Epithelial cell of proximal tubule (primary cell): Measurements from ENCODE around the gene BMS1. TPM values are rescaled to one million over a fixed set of nuclear protein-coding genes. Genes with fewer than 3 reads are reported as not detected.
"Not testable (repeated sequence)": the region's sequence is repeated elsewhere in the genome, so short reads cannot be mapped to it uniquely, and the experiment has no call there.

Source experiments
- DNase-seq: peaks from one replicate; pipeline ENCODE4 v3.0.0-alpha.2; 2011; ENCODE audit warnings: low read depth
- H3K4me3 ChIP-seq: 2 replicates; pipeline ENCODE4 v1.5.1; 2011; ENCODE audit warnings: low read depth, mild to moderate bottlenecking, low read length
- total RNA-seq: library from RNA; depleted of rRNA; stranded (reverse); fragments of >200 nt; gene quantifications from 2 replicates; pipeline ENCODE4 v1.2.3, GENCODE V29; 2015
- TF ChIP-seq, protein P1 (sequence below): conservative IDR thresholded peaks from 2 replicates; pipeline ENCODE4 v1.5.1; 2012; ENCODE audit warnings: low read depth, mild to moderate bottlenecking, low read length

BMS1 gene
- total RNA-seq, 1 donor from 2014 or later = 17.4 TPM

DNA sequence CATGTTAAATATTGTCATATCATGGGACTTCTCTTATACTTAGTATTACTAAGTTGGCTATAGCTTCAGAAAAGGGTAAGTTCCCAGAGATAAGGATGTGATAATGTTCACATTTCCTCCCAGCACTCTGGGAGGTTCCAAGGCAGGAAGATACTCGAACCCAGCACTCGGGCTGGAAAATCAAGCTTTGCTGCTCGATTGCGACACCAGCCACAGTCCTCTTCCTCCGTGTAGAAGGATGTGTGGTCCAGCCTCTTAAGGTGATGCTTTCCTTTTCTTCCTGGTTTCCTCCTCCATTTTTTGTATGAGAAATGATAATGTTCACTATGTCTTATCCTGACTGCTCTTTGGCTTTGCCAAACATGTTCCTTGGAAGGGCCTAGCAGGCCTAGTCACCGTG is 3.2 kb downstream of the BMS1 start:
- TF ChIP-seq, protein P1, sequence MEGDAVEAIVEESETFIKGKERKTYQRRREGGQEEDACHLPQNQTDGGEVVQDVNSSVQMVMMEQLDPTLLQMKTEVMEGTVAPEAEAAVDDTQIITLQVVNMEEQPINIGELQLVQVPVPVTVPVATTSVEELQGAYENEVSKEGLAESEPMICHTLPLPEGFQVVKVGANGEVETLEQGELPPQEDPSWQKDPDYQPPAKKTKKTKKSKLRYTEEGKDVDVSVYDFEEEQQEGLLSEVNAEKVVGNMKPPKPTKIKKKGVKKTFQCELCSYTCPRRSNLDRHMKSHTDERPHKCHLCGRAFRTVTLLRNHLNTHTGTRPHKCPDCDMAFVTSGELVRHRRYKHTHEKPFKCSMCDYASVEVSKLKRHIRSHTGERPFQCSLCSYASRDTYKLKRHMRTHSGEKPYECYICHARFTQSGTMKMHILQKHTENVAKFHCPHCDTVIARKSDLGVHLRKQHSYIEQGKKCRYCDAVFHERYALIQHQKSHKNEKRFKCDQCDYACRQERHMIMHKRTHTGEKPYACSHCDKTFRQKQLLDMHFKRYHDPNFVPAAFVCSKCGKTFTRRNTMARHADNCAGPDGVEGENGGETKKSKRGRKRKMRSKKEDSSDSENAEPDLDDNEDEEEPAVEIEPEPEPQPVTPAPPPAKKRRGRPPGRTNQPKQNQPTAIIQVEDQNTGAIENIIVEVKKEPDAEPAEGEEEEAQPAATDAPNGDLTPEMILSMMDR = no peak
- no peak for DNase-seq

DNA sequence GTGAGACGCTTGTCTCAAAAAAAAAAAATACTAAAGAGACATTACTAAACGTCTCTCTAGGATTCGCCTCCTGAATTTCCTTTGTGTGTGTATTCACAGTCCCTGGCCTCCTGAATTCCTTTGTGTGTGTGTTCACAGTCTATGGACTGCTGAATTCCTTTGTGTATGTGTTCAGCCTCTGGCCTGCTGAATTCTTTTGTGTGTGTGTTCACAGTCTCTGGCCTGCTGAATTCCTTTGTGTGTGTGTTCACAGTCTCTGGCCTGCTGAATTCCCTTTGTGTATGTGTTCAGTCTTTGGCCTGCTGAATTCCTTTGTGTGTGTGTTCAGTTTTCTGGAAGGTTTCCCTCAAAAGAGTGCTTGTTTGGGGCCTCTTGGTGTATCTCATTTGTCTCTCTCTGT is 8.2 kb downstream of the BMS1 start:
- no peak for DNase-seq
- H3K4me3 ChIP-seq = no peak overlapping the region
- TF ChIP-seq, protein P1 = no peak

More for the DNA sequence above, 3.2 kb downstream of the BMS1 start:
- H3K4me3 ChIP-seq = no peak overlapping the region

DNA sequence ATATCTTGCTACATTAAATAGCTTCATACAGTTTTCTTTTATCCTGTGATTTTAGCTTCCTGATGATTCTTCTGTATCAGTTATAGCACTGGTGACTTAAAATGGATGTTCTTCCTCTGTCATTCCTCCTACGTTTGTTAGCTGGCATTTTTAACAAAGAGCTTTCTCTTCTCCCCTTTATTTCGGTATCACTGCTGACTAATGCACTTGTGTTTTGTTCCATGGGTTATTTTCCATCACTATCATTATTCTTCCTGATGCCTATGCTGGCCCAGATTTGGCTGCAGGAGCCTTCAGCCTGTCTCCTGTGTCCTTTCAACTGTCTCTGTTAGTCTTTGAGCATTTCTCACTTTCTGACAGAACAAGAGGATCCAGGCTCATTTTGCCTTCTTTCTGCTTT is 13.1 kb downstream of the BMS1 start:
- no peak overlapping the region for H3K4me3 ChIP-seq
- TF ChIP-seq, protein P1 = no peak
- no peak for DNase-seq

DNA sequence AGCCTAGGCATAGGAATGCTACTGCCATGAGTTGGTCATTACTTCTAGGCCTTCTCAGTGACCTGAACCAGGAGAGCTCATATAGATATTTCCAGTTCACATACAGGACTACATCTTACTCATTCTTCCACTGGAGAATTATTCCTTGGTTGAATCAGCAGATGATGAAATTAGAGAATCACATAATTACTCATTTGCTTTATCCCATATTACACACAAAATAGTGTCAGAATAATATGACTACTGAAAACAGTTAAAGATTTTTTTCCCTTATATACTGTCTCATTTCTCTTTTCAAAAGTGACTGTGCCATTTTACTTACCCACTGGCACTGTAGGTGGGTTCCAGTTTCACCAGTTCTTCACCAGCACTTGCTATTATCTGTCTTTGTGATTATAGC is 18.5 kb downstream of the BMS1 start:
- TF ChIP-seq, protein P1 = no peak
- DNase-seq = no peak
- H3K4me3 ChIP-seq = no peak overlapping the region

DNA sequence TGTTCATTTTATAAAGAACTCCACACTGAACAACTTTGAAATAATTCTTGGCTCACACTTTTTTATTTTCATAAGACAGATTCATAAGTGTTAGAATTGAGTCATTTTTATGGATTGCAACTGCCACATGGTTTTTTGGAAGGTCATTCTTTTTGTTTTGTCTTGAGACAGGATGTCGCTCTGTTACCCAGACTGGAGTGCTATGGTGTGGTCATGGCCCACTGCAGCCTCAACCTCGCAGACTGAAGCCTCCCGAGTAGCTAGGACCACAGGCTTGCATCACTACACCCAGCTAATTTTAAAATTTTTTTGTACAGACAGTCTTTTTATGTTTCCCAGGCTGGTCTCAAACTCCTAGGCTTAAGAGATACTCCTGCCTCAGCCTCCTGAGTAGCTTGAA is 20.3 kb downstream of the BMS1 start:
- no peak overlapping the region for H3K4me3 ChIP-seq
- no peak for DNase-seq
- TF ChIP-seq, protein P1 = no peak

DNA sequence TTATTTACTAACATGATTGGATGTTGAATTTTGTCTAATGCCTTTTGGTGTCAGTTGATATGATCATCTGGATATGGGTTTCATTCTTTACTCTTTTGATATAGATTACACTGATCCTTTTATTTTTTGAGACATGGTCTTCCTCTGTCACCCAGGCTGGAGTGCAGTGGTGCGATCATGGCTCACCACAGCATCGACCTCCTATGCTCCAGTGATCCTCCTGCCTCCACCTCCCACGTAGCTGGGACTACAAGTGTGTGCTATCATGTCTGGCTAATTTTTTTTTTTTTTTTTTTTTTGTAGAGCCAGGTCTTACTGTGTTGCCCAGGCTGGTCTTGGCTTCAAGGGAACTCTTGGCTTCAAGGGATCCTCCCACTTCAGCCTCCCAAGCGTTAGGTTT is 27.1 kb downstream of the BMS1 start:
- TF ChIP-seq, protein P1 = no peak
- no peak for DNase-seq
- no peak overlapping the region for H3K4me3 ChIP-seq

DNA sequence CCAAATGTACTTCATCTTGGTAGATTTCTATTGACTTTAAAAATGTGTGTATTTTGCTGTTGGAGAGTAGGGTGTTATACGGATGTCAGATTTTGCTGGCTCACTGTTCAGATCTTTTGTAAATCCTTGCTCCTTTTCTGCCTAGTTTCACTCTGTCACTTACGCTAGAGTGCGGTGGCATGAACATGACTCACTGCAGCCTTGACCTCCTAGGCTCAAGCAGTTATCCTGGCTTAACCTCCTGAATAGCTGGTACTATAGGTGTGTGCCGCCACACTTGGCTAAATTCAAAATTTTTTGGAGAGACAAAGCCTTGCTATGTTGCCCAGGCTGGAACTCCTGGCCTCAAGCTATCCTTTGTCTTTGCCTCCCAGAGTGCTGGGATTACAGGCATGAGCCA is 29.4 kb downstream of the BMS1 start:
- TF ChIP-seq, protein P1 = no peak
- DNase-seq = no peak

DNA sequence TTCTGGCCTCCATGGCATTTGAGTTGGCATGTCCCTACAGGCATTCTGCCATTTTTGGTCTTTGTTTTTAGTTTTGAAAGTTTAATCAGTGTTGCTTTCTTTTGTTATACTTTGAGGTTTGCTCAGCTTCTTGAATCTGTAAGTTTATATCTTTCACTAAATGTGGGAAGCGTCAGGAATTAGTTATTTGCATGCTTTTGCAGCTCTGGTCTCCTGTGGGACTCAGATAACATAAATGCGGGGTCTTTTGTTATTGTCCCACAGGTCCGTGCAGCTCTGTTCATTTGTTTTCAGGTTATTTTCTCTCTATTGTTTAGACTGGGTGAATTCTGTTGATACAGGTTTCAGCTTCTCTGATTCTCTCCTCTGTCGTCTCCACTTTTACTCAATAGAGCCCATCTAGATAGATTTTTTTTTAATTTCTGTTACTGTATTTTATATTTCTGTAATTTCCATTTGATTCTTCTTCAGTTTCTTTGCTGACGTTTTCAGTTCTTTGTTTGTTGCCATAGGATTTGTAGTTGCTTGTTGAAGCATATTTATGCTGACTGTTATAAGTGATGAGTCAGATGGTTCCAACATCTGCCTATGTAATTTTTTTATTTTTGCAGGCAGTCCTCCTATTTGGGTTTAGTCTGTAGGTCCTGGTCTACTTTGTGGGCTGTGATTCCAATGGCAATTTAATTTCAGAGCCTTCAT is 31.5 kb downstream of the BMS1 start:
- not testable (repeated sequence) for DNase-seq, H3K4me3 ChIP-seq

More for the DNA sequence above, 29.4 kb downstream of the BMS1 start:
- H3K4me3 ChIP-seq = no peak overlapping the region

DNA sequence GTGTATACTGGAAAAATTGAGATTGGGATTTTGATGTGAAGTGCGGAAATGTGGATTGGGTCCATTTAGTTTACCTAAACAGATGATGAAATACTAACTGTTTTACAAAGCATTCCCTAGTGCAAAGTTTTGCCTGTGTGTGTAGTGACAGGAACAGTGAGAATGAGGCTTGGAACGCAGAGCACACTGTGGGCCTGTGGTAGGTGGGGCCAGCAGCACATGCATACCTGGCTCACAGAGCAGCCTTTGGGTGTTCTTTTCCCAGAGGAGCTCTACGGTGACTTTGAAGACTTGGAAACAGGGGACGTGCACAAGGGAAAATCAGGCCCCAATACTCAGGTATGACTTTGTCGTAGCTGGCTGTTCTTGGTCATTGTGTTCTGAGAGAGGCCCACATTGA is 33.7 kb downstream of the BMS1 start:
- not testable (repeated sequence) for DNase-seq

More for the DNA sequence above, 33.7 kb downstream of the BMS1 start:
- H3K4me3 ChIP-seq = not testable (repeated sequence)
